GM12878 (cell line): ENCODE measurements around the gene PRRG1. TPM values are rescaled to one million over a fixed set of nuclear protein-coding genes. Genes with fewer than 3 reads are reported as not detected.

Source experiments
- ATAC-seq: fragments of 200-7000 bp; cut with Tn5 transposase; 3 replicates; pipeline ENCODE4 v1.9.1; 2020; ENCODE audit warnings: mild to moderate bottlenecking, moderate library complexity
- BruUV-seq: library from RNA; stranded (reverse); fragments of 400-500 nt; replicated peaks from 2 replicates; lab custom pipeline; 2021; lab: Mats Ljungman, UMichigan
- CTCF ChIA-PET: fragments of 300-600 bp; sonication (Branson Sonifier 250); formaldehyde crosslinking; extraction: SDS; loops from one replicate; lab custom pipeline; 2021; ENCODE audit warnings: inconsistent platforms; lab: Yijun Ruan, JAX
- POLR2A ChIA-PET: fragments of 350-600 bp; formaldehyde crosslinking; extraction: SDS; loops from one replicate; lab custom pipeline; 2021; ENCODE audit warnings: inconsistent platforms; lab: Charles Lee
- RAD21 ChIA-PET: fragments of 300-600 bp; sonication (Branson Sonifier 250); formaldehyde crosslinking; loops from one replicate; lab custom pipeline; 2023; ENCODE audit warnings: antibody characterized with exemption; ENCODE audit not compliant: unreplicated experiment; lab: Charles Lee
- SMC1A ChIA-PET: fragments of 300-600 bp; sonication (Branson Sonifier 250); formaldehyde crosslinking; loops from one replicate; lab custom pipeline; 2023; ENCODE audit not compliant: unreplicated experiment, uncharacterized antibody; lab: Charles Lee
- DNase-seq: peaks from one replicate; pipeline ENCODE4 v3.0.0-alpha.2; 2011; ENCODE audit warnings: low read depth, low spot score
- FAIRE-seq: peaks from 3 replicates; lab custom pipeline; 2011; peaks lifted over from hg19 to GRCh38; lab: Jason Lieb, UNC
- H2AFZ ChIP-seq: 2 replicates; pipeline ENCODE4 v1.6.0; 2011; ENCODE audit warnings: low read depth, low read length, control low read depth; ENCODE audit not compliant: control insufficient read depth
- H3K27ac ChIP-seq: 2 replicates; pipeline ENCODE4 v1.5.1; 2011; ENCODE audit warnings: control low read depth; ENCODE audit not compliant: control insufficient read depth, insufficient read depth
- H3K27me3 ChIP-seq, 2 experiments: replicated peaks in 1 of 2; 2 replicates each; pipeline versions ENCODE4 v1.6.0 to v1.6.1; 2011; ENCODE audit warnings: low read length in 1 of 2; ENCODE audit not compliant: control insufficient read depth in 2 of 2, insufficient read depth in 2 of 2
- H3K36me3 ChIP-seq, 2 experiments: 2 replicates each; pipeline ENCODE4 v1.5.1; 2011; ENCODE audit warnings: low read length in 1 of 2; ENCODE audit not compliant: control insufficient read depth in 2 of 2, insufficient read depth in 2 of 2
- H3K4me1 ChIP-seq: 2 replicates; pipeline ENCODE4 v1.6.1; 2011; ENCODE audit warnings: mild to moderate bottlenecking, low read length, moderate library complexity, mixed read lengths; ENCODE audit not compliant: control insufficient read depth, insufficient read depth
- H3K4me2 ChIP-seq: 2 replicates; pipeline ENCODE4 v1.6.0; 2011; ENCODE audit warnings: control low read depth; ENCODE audit not compliant: control insufficient read depth, insufficient read depth
- H3K4me3 ChIP-seq: fragments of 200-600 bp; sonication (generic); 2 replicates; pipeline ENCODE4 v1.5.1; 2016
- H3K79me2 ChIP-seq: 2 replicates; pipeline ENCODE4 v1.6.0; 2011; ENCODE audit warnings: low read length; ENCODE audit not compliant: control insufficient read depth, insufficient read depth
- H3K9ac ChIP-seq: 2 replicates; pipeline ENCODE4 v1.8.0; 2011; ENCODE audit warnings: low read length, control low read depth, mixed read lengths; ENCODE audit not compliant: control insufficient read depth, insufficient read depth
- H3K9me3 ChIP-seq: replicated peaks from 3 replicates; pipeline ENCODE4 v1.5.1; 2011; ENCODE audit warnings: mild to moderate bottlenecking, low read length; ENCODE audit not compliant: control insufficient read depth, insufficient read depth
- H4K20me1 ChIP-seq: 2 replicates; pipeline ENCODE4 v1.6.0; 2011; ENCODE audit not compliant: control insufficient read depth, insufficient read depth
- JUNB ChIP-seq: IDR thresholded peaks from 2 replicates; pipeline ENCODE4 v1.6.1; 2016; ENCODE audit warnings: antibody characterized with exemption, mild to moderate bottlenecking
- MXI1 ChIP-seq: fragments of 150-350 bp; IDR thresholded peaks from 2 replicates; pipeline ENCODE4 v1.6.1; 2011; ENCODE audit warnings: low read depth, mild to moderate bottlenecking, inconsistent platforms, low read length, improper control_type of control experiment
- NFIC ChIP-seq: IDR thresholded peaks from 2 replicates; pipeline ENCODE4 v1.6.1; 2012; ENCODE audit warnings: low read depth, mild to moderate bottlenecking, inconsistent platforms, low read length, moderate library complexity
- PAX5 ChIP-seq: IDR thresholded peaks from 2 replicates; pipeline ENCODE4 v1.6.1; 2011; ENCODE audit warnings: low read depth, low read length, borderline replicate concordance
- ZBED1 ChIP-seq: IDR thresholded peaks from 2 replicates; pipeline ENCODE4 v1.6.1; 2016; ENCODE audit warnings: borderline replicate concordance
- WGBS: methylation state at CpG from one replicate; pipeline ENCODE4 v1.1.6; 2016; ENCODE audit warnings: low lambda C conversion rate; ENCODE audit not compliant: insufficient replicate concordance, insufficient coverage; ENCODE audit errors: missing lambda C conversion rate; 5-methylcytosine and 5-hydroxymethylcytosine counted together
- in situ Hi-C: fragments of 300-500 bp; cut with MboI; formaldehyde crosslinking; loops from 9 replicates; pipeline ENCODE4 v1.14.3; 2018; ENCODE audit warnings: mixed read lengths
- intact Hi-C: fragments of 100-400 bp; cut with micrococcal nuclease; formaldehyde crosslinking; loops from one replicate; pipeline ENCODE4 v1.14.2; 2022; ENCODE audit not compliant: unreplicated experiment
- polyA plus RNA-seq, 11 experiments: library from polyadenylated mRNA; depleted of rRNA in 4 of 11; unstranded in 6 of 11; stranded (reverse) in 5 of 11; fragments of >200 nt; fragmentation: Nextera tagmentation in 4 of 11; fragmentation: Illumina TruSeq in 1 of 11; extraction: Ambion mirVana in 4 of 11; extraction: Trizol in 1 of 11; gene quantifications; 1 replicate in 1 of 11; 2 replicates in 10 of 11; pipeline versions ENCODE4 v1.2.1 to v1.2.3, GENCODE V29; 2011 to 2016; ENCODE audit warnings: inconsistent platforms in 2 of 11, missing spikeins in 2 of 11, low read depth in 1 of 11
- total RNA-seq, 4 experiments: library from RNA; depleted of rRNA in 3 of 4; stranded (reverse); fragments of >200 nt in 3 of 4; fragmentation: Illumina TruSeq in 1 of 4; extraction: Trizol in 1 of 4; gene quantifications; 2 replicates each; pipeline versions ENCODE4 v1.2.1 to v1.2.3, GENCODE V29; 2013 to 2021
- TF ChIP-seq, protein P1 (sequence below): IDR thresholded peaks from 2 replicates; pipeline ENCODE4 v1.6.1; 2012; ENCODE audit warnings: improper control_type of control experiment, low read depth, low read length; ENCODE audit not compliant: insufficient replicate concordance
- TF ChIP-seq, protein P2 (sequence below): fragments of 150-350 bp; IDR thresholded peaks from 2 replicates; pipeline ENCODE4 v1.6.1; 2014; ENCODE audit warnings: mild to moderate bottlenecking, low read depth, low read length
- TF ChIP-seq, protein P3 (sequence below): fragments of 450-650 bp; IDR thresholded peaks from 2 replicates; pipeline ENCODE4 v1.6.1; 2018; ENCODE audit warnings: borderline replicate concordance, mild to moderate bottlenecking; ENCODE audit not compliant: partially characterized antibody

PRRG1 gene
- total and polyA plus RNA-seq, 10 of the 15 experiments (the other 5 are each of a cell fraction or from before 2014, with no cell fraction given), result not detected

DNA sequence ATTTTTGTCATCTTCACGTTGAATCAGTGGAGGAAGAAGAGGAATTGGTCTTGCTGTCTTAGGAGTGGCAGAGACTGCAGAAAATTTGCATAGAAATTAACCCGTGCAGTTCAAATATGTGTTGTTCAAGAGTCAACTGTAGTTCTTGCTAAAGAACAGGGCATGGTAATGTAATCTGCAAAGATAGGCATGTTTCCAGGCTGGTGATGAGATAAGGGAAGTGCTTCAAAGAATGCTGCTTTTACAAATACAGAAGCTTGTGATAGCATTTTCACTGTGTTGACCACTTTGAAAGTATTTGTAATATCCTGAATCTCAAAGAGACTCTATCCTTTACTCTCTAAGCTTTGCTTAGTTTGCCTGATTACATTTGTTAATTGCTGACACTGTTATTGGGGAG lies 60.1 kb downstream of the PRRG1 start:
- H3K79me2 ChIP-seq, result no peaks in the 10 kb centered on the region
- CTCF ChIA-PET, result no interaction called here
- WGBS, result 0% methylated on average over 2 of the region's 2 CpGs
- no peaks in the 10 kb centered on the region for H3K27me3 ChIP-seq
- no peak overlapping the region for H2AFZ ChIP-seq
- TF ChIP-seq, protein P1, sequence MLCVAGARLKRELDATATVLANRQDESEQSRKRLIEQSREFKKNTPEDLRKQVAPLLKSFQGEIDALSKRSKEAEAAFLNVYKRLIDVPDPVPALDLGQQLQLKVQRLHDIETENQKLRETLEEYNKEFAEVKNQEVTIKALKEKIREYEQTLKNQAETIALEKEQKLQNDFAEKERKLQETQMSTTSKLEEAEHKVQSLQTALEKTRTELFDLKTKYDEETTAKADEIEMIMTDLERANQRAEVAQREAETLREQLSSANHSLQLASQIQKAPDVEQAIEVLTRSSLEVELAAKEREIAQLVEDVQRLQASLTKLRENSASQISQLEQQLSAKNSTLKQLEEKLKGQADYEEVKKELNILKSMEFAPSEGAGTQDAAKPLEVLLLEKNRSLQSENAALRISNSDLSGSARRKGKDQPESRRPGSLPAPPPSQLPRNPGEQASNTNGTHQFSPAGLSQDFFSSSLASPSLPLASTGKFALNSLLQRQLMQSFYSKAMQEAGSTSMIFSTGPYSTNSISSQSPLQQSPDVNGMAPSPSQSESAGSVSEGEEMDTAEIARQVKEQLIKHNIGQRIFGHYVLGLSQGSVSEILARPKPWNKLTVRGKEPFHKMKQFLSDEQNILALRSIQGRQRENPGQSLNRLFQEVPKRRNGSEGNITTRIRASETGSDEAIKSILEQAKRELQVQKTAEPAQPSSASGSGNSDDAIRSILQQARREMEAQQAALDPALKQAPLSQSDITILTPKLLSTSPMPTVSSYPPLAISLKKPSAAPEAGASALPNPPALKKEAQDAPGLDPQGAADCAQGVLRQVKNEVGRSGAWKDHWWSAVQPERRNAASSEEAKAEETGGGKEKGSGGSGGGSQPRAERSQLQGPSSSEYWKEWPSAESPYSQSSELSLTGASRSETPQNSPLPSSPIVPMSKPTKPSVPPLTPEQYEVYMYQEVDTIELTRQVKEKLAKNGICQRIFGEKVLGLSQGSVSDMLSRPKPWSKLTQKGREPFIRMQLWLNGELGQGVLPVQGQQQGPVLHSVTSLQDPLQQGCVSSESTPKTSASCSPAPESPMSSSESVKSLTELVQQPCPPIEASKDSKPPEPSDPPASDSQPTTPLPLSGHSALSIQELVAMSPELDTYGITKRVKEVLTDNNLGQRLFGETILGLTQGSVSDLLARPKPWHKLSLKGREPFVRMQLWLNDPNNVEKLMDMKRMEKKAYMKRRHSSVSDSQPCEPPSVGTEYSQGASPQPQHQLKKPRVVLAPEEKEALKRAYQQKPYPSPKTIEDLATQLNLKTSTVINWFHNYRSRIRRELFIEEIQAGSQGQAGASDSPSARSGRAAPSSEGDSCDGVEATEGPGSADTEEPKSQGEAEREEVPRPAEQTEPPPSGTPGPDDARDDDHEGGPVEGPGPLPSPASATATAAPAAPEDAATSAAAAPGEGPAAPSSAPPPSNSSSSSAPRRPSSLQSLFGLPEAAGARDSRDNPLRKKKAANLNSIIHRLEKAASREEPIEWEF, result no peak
- TF ChIP-seq ZBED1 (no peak), MXI1 (no peak), PAX5 (no peak), JUNB (no peak), NFIC (no peak)
- TF ChIP-seq, protein P2, sequence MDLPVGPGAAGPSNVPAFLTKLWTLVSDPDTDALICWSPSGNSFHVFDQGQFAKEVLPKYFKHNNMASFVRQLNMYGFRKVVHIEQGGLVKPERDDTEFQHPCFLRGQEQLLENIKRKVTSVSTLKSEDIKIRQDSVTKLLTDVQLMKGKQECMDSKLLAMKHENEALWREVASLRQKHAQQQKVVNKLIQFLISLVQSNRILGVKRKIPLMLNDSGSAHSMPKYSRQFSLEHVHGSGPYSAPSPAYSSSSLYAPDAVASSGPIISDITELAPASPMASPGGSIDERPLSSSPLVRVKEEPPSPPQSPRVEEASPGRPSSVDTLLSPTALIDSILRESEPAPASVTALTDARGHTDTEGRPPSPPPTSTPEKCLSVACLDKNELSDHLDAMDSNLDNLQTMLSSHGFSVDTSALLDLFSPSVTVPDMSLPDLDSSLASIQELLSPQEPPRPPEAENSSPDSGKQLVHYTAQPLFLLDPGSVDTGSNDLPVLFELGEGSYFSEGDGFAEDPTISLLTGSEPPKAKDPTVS, result no peak
- TF ChIP-seq, protein P3, sequence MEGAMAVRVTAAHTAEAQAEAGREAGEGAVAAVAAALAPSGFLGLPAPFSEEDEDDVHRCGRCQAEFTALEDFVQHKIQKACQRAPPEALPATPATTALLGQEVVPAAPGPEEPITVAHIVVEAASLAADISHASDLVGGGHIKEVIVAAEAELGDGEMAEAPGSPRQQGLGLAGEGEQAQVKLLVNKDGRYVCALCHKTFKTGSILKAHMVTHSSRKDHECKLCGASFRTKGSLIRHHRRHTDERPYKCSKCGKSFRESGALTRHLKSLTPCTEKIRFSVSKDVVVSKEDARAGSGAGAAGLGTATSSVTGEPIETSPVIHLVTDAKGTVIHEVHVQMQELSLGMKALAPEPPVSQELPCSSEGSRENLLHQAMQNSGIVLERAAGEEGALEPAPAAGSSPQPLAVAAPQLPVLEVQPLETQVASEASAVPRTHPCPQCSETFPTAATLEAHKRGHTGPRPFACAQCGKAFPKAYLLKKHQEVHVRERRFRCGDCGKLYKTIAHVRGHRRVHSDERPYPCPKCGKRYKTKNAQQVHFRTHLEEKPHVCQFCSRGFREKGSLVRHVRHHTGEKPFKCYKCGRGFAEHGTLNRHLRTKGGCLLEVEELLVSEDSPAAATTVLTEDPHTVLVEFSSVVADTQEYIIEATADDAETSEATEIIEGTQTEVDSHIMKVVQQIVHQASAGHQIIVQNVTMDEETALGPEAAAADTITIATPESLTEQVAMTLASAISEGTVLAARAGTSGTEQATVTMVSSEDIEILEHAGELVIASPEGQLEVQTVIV, result no peak
- no peaks in the 10 kb centered on the region for H3K4me1 ChIP-seq
- peak; percentile 7 for FAIRE-seq
- in situ Hi-C loops, result no loop called here
- intact Hi-C loops, result no loop called here
- H3K4me2 ChIP-seq, result no peak overlapping the region
- H3K36me3 ChIP-seq, result no peaks in the 10 kb centered on the region
- ATAC-seq, result no peak
- BruUV-seq, result no TSS peak
- H3K27ac ChIP-seq, result no peak overlapping the region
- RAD21 ChIA-PET, result no interaction called here
- no peaks in the 10 kb centered on the region for H3K9me3 ChIP-seq
- SMC1A ChIA-PET, result no interaction called here
- H3K4me3 ChIP-seq, result no peak overlapping the region
- no peak overlapping the region for H3K9ac ChIP-seq
- no peak for DNase-seq
- POLR2A ChIA-PET, result no interaction called here
- no peaks in the 10 kb centered on the region for H4K20me1 ChIP-seq
